Tibial nerve (tissue), 4 donors: Measurements from ENCODE around the gene RNF214. TPM values are rescaled to one million over a fixed set of nuclear protein-coding genes. Genes with fewer than 3 reads are reported as not detected.

Experiments
- DNase-seq, 2 donors: peaks; one replicate each; pipeline ENCODE4 v3.0.0-alpha.2; 2019; ENCODE audit warnings: low spot score in 2 of 2
- H3K27ac ChIP-seq, 4 donors: fragments of 200-600 bp; sonication (generic) in 3 of 4; one replicate each; pipeline ENCODE4 v1.5.1; 2017 to 2019; ENCODE audit warnings: mild to moderate bottlenecking in 1 of 4
- H3K27me3 ChIP-seq, 2 donors: fragments of 200-600 bp; sonication (generic) in 1 of 2; one replicate each; pipeline versions ENCODE4 v1.5.1 to v1.6.0; 2017 to 2019
- H3K36me3 ChIP-seq, 3 donors: fragments of 200-600 bp; sonication (generic); one replicate each; pipeline ENCODE4 v1.5.1; 2018 to 2019
- H3K4me1 ChIP-seq, 4 donors: fragments of 200-600 bp; sonication (generic) in 3 of 4; one replicate each; pipeline ENCODE4 v1.5.1; 2017 to 2019
- H3K4me3 ChIP-seq, 4 donors: fragments of 200-600 bp; sonication (generic) in 3 of 4; one replicate each; pipeline ENCODE4 v1.5.1; 2017 to 2019; ENCODE audit warnings: mild to moderate bottlenecking in 1 of 4, moderate library complexity in 1 of 4
- H3K9me3 ChIP-seq, 4 donors: fragments of 200-600 bp; sonication (generic) in 3 of 4; one replicate each; pipeline ENCODE4 v1.5.1; 2017 to 2019
- CTCF ChIP-seq, 5 experiments: fragments of 200-600 bp in 3 of 5; fragments of 450-650 bp in 2 of 5; sonication (generic) in 3 of 5; IDR thresholded peaks; one replicate each; pipeline ENCODE4 v1.5.1; 2016 to 2019; ENCODE audit warnings: antibody characterized with exemption in 5 of 5, mild to moderate bottlenecking in 3 of 5, moderate library complexity in 2 of 5
- EP300 ChIP-seq, 2 donors: sonication (generic); formaldehyde crosslinking; IDR thresholded peaks; one replicate each; pipeline ENCODE4 v1.6.1; 2017; ENCODE audit warnings: antibody characterized with exemption in 2 of 2, mild to moderate bottlenecking in 1 of 2
- POLR2A ChIP-seq, 2 donors: fragments of 450-650 bp; IDR thresholded peaks; one replicate each; pipeline ENCODE4 v1.6.1; 2017; ENCODE audit warnings: antibody characterized with exemption in 2 of 2, mild to moderate bottlenecking in 2 of 2, moderate library complexity in 2 of 2
- WGBS, 2 donors: methylation state at CpG; one replicate each; pipeline ENCODE4 v1.1.5; 2018; 5-methylcytosine and 5-hydroxymethylcytosine counted together
- total RNA-seq, 4 donors: library from RNA; depleted of rRNA; stranded (reverse); fragments of >200 nt; gene quantifications; one replicate each; pipeline ENCODE4 v1.1.0, GENCODE V29; 2016

Gene RNF214
- total RNA-seq, 4 donors from 2014 or later = 10.8 to 16.6 (median 12.8) TPM

- DNase-seq = no peak
- peaks cover 0 to 64% (median 19%) of the 10 kb centered on the region in 3 donors for H3K36me3 ChIP-seq
- H3K27me3 ChIP-seq = no peaks in the 10 kb centered on the region
- TF ChIP-seq CTCF (IDR thresholded peaks at IDR 0.05) (peak; percentile 65 to 91 (median 70)), EP300 (IDR thresholded peaks at IDR 0.05) (peak in 1 of 2 donors; percentile 33), POLR2A (IDR thresholded peaks at IDR 0.05) (no peak)
- H3K9me3 ChIP-seq = no peaks in the 10 kb centered on the region
- no peak overlapping the region for H3K4me3 ChIP-seq
- H3K27ac ChIP-seq = no peak overlapping the region
- H3K4me1 ChIP-seq = peaks cover 0 to 66% (median 28%) of the 10 kb centered on the region in 4 donors
- WGBS, 2 donors = 64 to 67% methylated on average over 19 of the region's 19 CpGs
These were observed 5.8 kb upstream of the RNF214 start for GRCh38 chr11:117226388-117227385.

GRCh38 chr11:117228091-117228490, 4.4 kb upstream of the RNF214 start:
- peaks cover 0 to 59% (median 19%) of the 10 kb centered on the region in 3 donors for H3K36me3 ChIP-seq
- WGBS, 2 donors = 90 to 92% methylated on average over 11 of the region's 11 CpGs
- H3K4me3 ChIP-seq = no peak overlapping the region
- no peaks in the 10 kb centered on the region for H3K9me3 ChIP-seq
- no peaks in the 10 kb centered on the region for H3K27me3 ChIP-seq
- DNase-seq = no peak
- H3K27ac ChIP-seq = no peak overlapping the region
- TF ChIP-seq POLR2A (IDR thresholded peaks at IDR 0.05) = no peak
- no peak for TF ChIP-seq CTCF (IDR thresholded peaks at IDR 0.05)
- TF ChIP-seq EP300 (IDR thresholded peaks at IDR 0.05) = no peak
- H3K4me1 ChIP-seq = peaks cover 0 to 53% (median 15%) of the 10 kb centered on the region in 4 donors

- H3K4me3 ChIP-seq = no peak overlapping the region
- DNase-seq = no peak
- H3K36me3 ChIP-seq = peaks cover 0 to 45% (median 19%) of the 10 kb centered on the region in 3 donors
- peaks cover 0 to 55% (median 15%) of the 10 kb centered on the region in 4 donors for H3K4me1 ChIP-seq
- no peak overlapping the region for H3K27ac ChIP-seq
- TF ChIP-seq POLR2A (IDR thresholded peaks at IDR 0.05) (no peak), CTCF (IDR thresholded peaks at IDR 0.05) (no peak), EP300 (IDR thresholded peaks at IDR 0.05) (no peak)
- no peaks in the 10 kb centered on the region for H3K9me3 ChIP-seq
- H3K27me3 ChIP-seq = no peaks in the 10 kb centered on the region
- WGBS, 2 donors = 94 to 95% methylated on average over 10 to 12 of the region's 12 CpGs
These were observed 3.1 kb upstream of the RNF214 start for GRCh38 chr11:117229411-117229810.

GRCh38 chr11:117229931-117230285, 2.6 kb upstream of the RNF214 start:
- Histone ChIP-seq H3K9me3 (no peaks in the 10 kb centered on the region), H3K4me3 (no peak overlapping the region), H3K4me1 (peaks cover 0 to 54% (median 15%) of the 10 kb centered on the region in 4 donors), H3K36me3 (peaks cover 0 to 43% (median 19%) of the 10 kb centered on the region in 3 donors), H3K27ac (no peak overlapping the region), H3K27me3 (no peaks in the 10 kb centered on the region)
- DNase-seq = no peak
- 81 to 88% methylated on average over 5 of the region's 5 CpGs for WGBS, 2 donors
- no peak for TF ChIP-seq EP300 (IDR thresholded peaks at IDR 0.05)
- no peak for TF ChIP-seq CTCF (IDR thresholded peaks at IDR 0.05)
- TF ChIP-seq POLR2A (IDR thresholded peaks at IDR 0.05) = no peak
